NK-92 treated with Interleukin-12 subunit alpha and Interleukin-12 subunit beta, amount 100 ng/mL, for 24 hours (cell line): ENCODE results near the gene GOLGB1.

Experiments
- DNase-seq: peaks from one replicate; lab custom pipeline; 2025; lab: John Stamatoyannopoulos, UW

The GOLGB1 gene

GRCh38 chr3:121637922-121638321, 111.6 kb downstream of the GOLGB1 start:
- DNase-seq: no peak

- no peak for DNase-seq
These were observed 119.2 kb downstream of the GOLGB1 start for GRCh38 chr3:121630355-121630754.

DNA sequence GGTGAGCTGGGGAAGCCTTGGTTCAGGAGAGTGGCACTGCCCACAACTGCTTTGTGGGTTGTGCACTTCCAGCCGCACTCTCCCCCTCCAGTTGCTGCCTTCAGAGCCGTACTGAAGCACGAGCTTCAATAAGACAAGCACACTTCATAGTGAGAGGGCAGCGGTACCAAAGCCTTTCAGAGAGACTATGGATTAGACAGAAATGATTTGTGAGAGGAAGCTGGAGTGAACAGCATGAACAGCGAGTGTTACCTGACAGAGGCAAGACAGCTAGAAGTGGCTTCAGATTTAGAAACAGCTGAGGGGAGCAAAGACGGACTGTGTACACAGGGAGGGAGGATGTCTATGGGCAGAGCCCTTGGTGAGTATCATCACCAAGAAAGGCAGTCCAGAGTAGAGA, 119.9 kb downstream of the GOLGB1 start:
- DNase-seq: no peak

DNA sequence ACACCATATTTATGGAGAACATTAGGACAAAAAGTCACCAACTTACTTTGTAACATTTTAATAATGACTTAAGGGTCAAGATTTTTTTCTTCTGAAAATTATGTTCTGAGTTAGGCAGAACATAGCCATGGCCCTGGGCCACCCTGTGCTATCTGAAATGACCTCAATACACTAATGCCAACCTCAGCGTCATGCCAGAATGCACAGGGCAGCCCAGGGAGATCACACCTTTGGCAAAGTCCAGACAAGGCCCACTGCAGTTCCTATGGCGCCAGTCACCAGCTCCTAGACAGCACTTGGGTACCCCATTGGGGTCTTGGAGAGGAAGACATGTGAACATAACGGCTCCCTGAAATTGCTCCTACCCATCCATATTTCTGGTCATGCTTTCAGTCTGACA, 121.9 kb downstream of the GOLGB1 start:
- DNase-seq: no peak

GRCh38 chr3:121627211-121627610, 122.3 kb downstream of the GOLGB1 start:
- no peak for DNase-seq

DNA sequence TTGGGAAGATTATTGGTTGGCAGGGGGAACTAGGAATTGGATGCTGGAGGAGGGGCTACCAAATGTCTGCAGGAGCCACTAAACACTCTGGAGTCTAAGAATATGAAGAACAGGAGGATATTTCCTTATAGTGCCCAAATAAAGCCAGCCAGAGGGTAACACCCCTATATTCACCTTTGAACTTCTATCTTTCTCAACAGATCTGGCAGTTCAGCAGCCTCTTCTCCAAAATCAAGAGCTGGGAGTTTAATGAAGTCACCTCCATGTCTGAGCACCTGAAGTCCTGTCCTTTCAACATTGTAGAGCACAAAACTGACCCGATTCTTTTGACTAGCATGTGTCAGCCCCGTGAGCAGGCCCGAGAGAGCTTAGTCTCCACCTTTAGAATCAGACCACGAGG, 123.0 kb downstream of the GOLGB1 start:
- no peak for DNase-seq

DNA sequence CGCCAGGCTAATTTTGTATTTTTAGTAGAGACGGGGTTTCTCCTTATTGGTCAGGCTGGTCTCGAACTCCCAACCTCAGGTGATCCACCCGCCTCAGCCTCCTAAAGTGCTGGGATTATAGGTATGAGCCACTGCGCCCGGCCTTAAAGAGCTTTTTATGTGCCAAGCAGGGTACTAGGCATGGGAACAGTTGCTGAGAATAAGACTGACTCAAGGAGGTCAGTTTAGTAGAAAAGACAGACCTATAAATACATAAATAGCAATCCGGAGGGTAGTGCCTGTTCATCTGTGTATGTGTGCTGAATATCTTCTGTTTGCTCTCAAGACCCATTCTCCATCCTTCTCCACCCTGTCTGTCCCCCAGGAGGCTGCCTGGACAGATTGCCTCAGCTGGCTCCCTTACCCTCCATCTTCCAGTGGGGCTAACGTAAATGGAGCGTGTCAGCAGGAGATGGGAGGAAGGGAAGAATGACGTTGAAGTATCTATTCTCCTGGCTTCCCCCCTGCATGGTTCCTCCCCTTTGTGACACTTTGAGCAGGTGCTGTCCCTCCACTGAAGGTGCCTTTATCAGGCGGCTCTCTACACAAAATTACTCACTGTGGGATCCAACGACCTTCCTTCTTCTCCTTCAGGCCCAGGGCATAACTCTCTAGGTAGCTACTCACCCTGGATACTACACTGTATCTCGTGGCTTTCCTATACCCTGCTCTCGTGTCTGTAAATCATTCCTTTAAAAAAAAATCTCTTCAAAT, 125.2 kb downstream of the GOLGB1 start:
- DNase-seq: no peak

- DNase-seq: no peak
These were observed 128.1 kb downstream of the GOLGB1 start for GRCh38 chr3:121621491-121621890.

DNA sequence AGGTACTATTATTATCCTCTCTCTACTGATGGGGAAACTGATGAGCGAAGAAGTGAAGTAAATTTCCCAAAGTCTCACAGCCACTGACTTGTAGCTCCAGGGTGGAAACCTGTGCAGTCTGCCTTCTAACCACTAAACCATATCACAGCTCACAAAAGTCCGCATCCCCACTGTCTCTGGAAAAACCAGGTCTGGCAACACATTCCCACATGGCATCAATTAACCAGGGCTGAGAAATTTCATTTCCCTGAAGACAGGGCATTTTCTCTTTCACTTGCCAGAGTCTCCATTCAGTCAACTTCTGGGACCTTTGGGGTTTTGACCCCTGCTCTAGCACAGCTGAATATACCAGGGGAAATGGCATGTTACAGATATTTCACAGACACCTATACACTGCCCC, 129.8 kb downstream of the GOLGB1 start:
- no peak for DNase-seq
